Measurements from ENCODE around the gene ANTKMT.
"Not testable (repeated sequence)": the region's sequence is repeated elsewhere in the genome, so short reads cannot be mapped to it uniquely, and the experiment has no call there.

ANTKMT gene

DNA sequence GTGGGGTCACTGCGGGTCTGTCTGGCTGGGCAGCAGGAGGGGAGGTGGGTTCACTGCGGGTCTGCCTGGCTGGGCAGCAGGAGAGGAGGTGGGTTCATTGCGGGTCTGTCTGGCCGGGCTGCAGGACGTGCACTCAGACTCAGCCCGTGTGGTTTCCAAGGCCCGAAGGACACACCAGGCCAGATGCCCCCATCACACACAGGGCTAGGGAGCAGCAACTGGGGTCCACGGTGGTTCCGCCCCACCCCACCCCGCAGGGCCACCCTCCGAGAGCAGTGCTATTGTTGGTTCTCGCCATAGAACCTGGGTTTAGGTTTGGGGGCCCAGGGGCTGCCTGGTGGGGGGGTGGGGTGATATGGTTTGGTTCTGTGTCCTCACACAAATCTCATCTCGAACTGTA is 25.7 kb downstream of the ANTKMT start:
- DNase-seq, result no peak

DNA sequence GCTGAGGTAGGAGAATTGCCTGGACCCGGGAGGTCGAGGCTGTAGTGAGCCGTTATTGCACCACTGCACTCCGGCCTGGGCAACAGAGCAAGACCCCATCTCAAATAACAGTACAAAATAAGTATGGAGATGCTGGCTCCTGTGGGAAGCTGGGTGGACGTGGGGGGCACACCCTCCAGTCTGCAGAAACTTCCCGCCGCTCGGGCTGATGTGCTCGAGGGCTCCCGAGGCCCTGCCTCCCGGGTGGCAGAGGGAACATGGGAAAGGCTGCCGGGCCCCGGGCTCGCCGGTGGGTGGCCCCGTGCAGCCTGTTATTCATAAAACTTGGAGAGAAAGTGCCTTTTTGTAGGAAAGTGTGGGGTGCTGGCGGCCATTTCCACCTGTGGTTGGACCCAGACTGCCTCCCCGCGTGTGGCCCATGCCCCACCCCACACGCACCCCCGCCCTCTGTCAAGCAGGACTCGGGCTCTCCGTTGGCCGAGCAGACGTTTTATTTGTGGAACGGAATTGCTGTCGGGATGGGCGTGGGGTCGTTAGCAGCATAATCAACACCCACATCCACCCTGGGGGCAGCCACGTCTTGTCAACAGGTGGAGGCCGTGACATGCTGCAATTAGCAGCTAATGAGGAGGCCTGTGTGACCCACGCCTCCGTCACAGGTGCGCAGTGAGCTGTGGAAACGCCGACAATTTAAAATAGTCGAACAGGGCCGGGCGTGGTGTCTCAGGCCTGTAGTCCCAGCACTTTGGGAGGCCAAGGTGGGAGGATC is 27.2 kb downstream of the ANTKMT start:
- DNase-seq, result no peak

DNA sequence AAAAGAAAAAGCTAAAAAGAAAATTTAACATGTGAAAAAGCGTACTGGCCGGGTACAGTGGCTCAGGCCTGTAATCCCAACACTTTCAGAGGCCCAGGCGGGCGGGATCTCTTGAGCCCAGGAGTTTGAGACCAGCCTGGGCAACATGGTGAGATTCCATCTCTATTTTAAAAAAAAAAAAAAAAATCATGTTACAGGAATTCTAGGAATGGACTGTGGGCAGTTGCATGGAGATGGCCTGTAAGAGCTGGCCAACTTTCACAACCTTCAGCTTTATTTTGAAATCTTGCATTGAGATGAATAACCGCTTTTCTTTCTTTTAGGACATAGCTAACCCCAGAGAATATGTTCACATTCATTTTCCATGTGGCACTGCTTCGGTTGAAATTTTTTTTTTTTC is 28.1 kb downstream of the ANTKMT start:
- DNase-seq, result no peak

DNA sequence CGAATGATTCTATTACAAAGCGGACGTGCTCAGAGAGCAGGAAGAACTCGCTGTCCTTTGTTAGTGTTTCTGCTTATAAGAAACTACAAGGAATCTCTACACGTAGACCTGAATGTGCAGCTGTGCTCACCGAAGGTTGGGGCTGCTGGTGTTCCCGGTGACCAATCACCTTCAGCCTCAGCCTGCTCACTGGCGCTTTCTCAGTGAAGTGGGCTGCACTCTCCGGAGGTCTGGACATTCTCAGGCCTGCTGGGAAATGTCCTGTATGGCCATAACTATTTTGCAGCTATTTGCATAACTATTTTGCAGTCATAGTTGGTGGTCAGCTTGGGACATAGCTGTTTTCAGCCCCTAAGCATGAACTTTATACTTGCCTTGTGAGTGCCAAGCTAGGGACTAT is 29.5 kb downstream of the ANTKMT start:
- no peak for DNase-seq

DNA sequence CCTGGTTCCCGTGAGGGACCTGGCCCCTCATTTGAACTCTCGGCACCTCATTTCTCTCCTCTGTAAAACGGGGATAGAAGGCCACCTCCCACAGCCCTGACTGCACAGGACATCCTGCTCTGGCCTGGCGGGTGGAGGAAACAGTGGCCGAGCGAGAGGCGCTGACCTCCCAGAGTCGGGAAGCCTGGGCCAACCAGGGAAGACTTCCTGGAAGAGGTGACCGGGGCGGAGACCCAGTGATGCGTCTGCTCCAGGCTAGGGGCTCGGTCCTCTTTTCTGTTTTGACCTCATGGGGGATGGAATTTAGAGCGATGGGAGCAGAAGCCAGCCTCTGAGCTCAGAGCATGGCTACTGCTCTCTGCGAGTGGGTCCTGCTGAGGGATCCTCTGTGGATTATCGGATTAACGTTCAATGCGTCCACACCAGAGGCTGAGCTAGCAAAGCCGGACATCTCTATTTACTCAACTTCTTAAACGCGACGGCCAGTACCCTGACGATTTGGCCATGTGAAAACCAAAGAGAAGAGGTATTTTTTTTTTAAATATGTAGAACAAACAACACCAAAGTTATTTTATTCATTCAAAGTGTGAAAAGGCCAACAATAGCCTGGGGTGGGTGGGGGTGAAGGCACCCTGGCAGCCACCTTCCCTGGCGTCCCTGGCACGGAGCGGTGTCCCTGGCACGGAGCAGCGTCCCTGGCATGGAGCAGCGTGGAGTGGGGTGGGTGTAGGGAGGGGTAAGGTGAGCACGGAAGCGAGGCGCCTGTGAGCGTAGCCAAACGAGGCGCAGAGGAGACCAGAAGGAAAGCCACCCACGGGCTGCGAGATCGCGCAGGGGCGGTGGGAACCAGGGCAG is 30.4 kb downstream of the ANTKMT start:
- no peak for DNase-seq

DNA sequence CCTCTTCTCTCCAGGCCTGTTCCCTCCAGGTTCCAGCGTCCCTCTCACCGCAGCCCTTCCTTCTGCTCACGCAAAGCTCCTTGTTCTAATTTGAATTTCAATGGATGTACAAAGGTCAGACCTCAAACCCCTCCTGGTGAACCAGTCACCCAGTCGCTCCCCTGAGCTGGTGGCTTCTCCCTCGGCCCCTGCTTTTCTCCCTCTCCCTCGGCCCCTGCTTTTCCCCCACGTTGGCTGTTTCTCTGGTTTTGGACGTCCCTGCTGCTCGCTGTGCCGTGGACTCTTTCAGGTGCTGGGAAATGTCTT is 31.0 kb downstream of the ANTKMT start:
- DNase-seq, result no peak

DNA sequence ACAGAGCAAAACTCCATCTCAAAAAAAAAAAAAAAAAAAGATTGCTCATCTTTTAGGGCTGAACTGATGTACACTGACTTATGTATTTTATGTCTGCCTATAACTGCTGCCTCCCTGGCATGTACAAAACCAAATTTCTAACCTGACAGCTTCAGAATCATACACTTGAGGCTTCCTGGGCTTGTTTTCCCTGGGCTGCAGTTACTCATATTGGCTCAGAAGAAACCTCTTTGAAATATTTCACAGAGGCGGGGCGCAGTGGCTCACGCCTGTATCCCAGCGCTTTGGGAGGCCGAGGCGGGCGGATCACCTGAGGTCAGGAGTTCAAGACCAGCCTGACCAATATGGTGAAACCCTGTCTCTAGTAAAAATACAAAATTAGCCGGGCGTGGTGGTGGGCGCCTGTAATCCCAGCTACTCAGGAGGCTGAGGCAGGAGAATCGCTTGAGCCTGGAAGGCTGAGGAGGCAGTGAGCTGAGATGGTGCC is 33.2 kb downstream of the ANTKMT start:
- DNase-seq, result not testable (repeated sequence)

DNA sequence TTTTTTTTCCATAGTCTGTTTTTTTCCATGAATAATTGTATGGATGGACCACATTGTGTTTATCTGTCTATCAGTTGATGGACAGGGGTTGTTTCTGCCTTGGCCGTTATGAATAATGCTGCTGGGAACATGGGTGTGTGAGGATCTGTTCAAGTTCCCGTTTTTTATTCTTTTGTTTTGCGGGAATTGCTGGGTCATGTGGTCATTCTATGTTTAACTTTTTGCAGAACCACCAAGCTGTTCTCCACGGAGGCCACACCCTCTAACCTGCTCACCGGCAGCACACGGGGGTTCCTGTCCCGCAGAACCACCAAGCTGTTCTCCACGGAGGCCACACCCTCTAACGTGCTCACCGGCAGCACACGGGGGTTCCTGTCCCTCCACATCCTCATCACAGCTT is 33.7 kb downstream of the ANTKMT start:
- DNase-seq, result no peak

DNA sequence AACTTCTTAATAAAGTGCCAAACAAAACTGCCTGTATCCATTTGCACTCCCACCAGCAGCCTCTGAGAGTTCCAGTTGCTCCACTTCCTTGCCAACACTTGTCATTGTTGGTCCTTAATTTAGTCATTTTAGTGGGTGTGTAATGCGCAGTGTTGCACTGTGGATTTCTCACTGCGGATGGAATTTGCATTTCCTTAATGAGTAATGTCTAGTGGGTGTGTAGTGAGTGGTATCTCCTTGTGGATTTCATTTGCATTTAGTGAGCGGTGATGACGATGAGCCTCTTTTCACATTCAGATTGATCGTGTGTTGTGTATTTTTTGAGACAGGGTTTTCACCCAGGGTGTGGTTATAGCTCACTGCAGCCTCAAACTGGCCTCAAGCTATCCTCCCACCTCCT is 35.5 kb downstream of the ANTKMT start:
- no peak for DNase-seq

DNA sequence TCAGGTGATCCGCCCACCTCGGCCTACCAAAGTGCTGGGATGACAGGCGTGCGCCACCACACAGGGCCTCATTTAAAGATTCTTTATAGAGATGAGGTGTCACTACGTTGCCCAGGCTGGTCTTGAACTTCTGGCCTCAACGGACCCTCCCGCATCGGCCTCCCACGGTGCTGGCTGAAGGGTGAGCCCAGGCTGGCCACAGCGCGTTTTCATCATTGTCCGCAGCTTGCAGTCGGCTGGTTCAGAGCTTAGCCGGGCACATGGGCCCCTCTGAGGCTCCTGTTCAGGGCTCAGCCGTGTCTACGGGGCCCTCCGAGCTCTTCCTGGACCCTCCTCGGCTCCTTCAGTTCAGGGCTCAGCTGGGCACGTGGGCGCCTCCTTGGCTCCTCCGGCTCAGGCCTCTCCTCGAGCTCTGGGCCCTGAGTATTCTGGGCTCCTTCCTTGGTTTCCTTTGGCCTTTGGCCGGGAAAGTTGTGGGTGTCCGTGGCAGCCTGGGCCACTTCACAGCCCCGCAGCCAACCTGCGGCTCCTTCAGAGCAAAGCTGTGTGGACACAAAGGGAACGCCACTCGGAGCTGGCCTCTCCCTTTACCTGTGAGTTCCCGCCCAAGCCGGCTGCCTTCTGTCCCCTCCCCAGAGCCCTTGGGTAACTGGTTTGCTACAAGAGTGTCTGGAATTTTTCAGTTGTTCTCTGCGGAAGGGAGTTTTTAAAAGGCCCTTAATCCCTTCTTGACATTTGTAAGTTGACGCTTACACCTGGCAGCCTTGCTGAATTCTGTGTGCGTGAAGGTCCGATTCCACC is 38.4 kb downstream of the ANTKMT start:
- no peak for DNase-seq

DNA sequence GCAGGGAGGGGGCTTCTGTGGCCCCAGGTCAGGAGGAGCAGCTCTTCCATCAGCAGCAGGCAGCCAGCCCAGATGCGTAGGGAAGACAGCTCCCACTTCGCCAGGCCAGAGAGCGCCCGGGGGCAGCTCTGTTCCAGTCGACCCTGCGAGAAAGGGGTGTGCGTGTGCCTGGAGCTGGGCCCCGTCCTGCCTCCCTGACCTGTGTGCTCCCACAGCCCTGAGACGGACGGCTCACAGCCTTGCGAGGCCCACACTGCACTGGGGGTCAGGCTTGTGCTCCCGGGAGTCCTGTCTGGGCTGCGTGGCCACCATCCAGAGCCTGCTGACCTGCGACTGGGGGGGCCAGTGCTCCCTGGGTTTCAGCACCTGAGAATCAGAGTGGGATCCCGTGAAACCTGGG is 39.1 kb downstream of the ANTKMT start:
- DNase-seq, result no peak

DNA sequence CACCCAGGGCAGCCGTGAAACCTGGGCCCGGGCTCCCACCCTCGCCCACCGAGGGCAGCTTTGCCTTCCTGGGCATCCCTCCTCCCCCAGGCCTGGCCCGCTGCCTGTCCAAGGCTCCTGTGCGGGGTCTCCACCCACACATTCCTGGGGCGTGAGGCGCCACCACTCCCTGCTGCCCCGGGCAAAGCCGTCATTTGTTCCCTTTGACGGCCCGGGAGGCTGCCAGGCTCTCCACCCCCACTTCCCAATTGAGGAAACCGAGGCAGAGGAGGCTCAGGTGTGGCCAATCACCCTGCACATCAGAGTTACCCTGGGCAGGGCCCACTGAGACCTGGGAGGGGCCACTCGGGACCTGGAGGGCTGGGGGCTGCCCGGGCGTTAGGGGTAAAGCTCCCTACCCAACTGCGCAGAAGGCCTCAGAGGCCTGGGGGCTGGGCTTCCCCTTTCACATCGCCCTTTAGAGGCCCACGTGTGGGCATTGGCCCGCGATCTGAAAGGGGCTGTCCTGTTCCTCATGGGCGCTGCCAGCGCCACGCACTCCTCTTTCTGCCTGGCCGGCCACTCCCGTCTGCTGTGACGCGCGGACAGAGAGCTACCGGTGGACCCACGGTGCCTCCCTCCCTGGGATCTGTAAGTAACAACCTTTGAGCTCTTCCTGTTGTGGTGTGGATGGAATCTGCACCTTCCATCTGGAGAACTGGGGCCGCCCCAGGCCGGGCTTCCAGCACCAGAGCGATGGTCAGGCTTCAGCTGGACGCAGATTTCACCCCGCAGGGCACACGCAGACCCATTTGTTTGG is 39.8 kb downstream of the ANTKMT start, which contains the start of gene MSLN:
TSS of gene MSLN (plus strand) at position 190 of the 799 bp plus-strand sequence. CDS start 1,947 bp downstream, outside the sequence.
- no peak for DNase-seq

DNA sequence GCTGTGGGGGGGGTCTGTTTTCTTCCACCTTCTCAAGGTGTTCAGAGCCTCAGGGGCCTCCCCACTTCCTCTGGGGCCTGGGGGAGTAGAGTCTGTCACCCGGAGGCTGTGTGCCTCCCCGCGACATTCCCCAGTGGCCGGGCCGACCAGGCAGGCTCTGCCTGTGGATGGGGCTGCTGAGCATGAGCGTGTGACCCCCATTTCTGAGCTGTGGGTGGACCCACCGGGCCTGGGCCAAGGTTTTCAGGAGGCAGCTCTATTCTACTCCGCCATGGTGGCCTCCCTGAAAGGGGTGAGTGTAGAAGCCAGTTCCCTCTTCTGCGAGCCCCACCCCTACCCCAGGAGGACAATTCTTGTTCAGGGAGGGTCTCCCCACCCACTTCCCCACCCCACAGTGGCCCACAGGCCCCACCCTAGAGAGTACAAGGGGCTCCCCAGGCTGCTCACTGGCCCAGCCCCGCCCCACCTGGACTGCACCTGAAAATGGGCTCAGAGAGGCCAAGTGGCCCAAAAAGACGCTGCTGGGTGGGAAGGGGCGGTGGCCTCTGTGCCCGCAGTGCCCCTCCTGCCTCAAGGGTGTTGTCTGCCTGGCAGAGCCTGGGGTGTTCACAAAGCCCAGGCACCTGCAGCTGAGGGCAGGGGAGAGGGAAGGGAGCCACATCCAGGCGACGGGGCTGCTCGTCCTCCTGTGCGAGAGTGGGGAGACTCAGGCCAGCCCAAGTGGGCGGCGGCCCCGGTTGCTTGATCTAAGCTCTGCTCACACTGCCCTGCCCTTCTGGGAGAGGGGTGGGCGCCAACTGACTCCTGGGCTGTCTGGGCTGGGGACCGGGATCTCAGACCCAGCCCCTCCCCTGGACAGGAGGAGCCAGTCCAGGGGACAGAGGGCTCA is 40.9 kb downstream of the ANTKMT start:
- DNase-seq, result no peak

DNA sequence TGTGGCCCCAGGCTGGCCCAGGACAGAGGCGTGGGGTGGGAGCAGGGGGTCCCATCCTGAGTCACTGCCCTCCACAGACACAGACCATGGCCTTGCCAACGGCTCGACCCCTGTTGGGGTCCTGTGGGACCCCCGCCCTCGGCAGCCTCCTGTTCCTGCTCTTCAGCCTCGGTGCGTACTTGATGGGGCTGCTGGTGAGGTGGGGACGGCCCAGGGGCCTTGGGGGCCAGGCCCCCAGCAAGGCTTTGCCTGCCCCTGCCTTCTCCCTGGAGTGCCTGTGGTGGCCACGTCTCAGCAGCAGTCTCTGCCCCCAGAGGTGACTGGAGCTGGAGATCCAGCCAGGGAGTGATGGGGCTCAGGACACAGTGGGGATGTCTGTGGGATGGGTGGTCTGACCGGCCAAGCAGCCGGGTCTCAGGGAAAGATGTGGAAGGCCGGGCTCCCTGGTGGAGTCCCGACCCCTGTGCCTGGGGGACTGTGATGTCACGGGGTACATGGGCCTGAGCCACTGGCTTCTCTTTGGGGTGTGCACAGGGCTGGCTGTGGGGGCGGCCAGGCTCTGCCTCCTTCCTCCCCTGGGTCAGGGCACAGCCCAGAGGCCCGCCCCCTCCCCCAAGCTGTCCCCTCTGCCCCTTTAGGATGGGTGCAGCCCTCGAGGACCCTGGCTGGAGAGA is 41.8 kb downstream of the ANTKMT start:
- no peak for DNase-seq

DNA sequence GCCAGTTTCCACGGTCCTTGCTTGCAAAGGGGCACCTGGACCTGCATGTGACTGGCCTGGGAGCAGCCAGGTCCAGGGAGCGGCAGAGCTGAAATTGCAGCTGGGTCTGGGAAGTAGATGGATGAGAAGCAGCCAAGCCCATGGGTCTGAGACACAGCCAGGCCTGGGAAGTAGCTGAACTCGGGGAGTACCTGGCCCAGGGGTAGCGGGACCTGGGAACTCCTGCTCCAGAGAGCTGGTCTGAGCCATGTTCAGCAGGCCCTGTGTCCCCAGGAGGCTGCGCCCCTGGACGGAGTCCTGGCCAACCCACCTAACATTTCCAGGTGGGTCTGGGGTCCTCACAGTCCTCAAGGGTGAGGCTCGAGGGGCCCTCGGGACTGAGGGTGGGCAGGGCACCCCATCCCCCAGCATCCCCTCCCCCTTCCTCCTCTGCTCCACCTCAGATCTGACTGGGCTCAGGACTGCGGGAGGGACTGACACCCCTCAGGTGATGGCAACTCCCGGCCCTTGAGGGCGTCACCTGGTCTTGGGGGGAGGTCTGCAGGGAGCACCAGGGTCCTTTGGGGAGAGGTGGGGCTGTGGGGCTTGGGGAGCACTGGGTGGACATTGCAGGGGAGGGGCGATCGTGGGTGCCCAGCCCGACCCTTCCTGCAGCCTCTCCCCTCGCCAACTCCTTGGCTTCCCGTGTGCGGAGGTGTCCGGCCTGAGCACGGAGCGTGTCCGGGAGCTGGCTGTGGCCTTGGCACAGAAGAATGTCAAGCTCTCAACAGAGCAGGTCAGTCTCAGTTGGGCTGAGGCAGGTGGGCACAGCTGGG is 42.6 kb downstream of the ANTKMT start:
- DNase-seq, result no peak

DNA sequence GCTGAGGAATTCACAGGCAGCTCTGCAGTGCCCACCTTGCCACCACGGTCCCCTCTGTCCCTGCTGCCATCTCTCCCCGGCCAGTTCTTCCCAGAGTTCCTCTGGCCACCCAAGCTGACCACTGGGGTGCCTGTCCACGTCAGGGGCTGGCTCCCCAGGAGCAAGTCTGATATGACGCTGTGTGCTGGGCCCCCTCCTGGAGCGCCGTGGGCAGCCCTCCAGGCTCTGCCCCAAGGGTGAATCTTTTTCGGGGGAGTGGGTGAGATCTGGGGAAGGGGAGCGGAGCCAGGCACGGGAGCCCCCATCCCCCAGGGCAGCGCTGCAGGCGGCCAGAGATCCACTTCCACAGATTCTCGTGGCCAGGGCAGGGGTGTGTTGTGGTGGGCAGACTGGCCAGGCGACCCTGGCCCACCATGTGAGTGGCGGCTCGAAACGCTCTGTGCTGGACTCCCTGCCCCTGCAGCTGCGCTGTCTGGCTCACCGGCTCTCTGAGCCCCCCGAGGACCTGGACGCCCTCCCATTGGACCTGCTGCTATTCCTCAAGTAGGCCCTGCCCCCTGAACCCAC is 43.3 kb downstream of the ANTKMT start:
- no peak for DNase-seq

DNA sequence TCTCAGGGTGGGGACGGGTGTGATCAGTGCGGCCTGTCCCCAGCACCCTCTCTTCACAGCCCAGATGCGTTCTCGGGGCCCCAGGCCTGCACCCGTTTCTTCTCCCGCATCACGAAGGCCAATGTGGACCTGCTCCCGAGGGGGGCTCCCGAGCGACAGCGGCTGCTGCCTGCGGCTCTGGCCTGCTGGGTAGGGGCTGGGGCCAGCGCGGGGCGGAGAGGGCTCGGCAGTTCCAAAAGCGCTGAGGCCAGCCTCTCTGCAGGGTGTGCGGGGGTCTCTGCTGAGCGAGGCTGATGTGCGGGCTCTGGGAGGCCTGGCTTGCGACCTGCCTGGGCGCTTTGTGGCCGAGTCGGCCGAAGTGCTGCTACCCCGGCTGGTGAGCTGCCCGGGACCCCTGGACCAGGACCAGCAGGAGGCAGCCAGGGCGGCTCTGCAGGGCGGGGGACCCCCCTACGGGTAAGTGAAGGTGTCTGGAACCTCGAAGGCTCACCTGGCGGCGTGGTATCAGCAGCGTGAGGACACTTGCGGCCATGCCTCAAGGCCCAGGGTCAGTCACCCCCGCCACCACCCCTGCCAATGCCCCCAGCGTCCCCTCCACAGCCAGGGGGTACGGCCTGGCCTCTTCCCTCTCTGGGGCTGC is 44.0 kb downstream of the ANTKMT start:
- no peak for DNase-seq

DNA sequence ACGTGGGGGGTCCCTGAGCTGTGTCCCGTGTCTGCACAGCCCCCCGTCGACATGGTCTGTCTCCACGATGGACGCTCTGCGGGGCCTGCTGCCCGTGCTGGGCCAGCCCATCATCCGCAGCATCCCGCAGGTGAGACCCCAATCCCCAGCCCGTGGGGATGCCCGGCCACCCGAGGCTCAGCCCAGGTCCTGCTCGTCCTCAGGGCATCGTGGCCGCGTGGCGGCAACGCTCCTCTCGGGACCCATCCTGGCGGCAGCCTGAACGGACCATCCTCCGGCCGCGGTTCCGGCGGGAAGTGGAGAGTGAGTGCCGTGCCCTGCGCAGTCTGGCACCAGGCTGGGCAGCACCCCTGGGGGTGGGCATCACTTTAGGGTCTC is 44.5 kb downstream of the ANTKMT start:
- DNase-seq, result no peak

Measured in NCI-H446 treated with DMSO at 0.1 percent for 48 hours (cell line).